Peyer's patch (tissue), 4 donors: ENCODE results near the gene JUNB.

Source experiments
- POLR2A ChIP-seq, 2 donors: fragments of 450-650 bp; IDR thresholded peaks; one replicate each; pipeline ENCODE4 v1.5.1; 2017; ENCODE audit warnings: antibody characterized with exemption in 2 of 2, mild to moderate bottlenecking in 2 of 2, moderate library complexity in 2 of 2
- TF ChIP-seq, protein P1 (sequence below), 6 experiments: fragments of 450-650 bp in 4 of 6; fragments of 200-600 bp in 2 of 6; sonication (generic) in 1 of 6; IDR thresholded peaks; one replicate each; pipeline ENCODE4 v1.5.1; 2017 to 2019; ENCODE audit warnings: antibody characterized with exemption in 6 of 6, mild to moderate bottlenecking in 3 of 6, moderate library complexity in 1 of 6

DNA sequence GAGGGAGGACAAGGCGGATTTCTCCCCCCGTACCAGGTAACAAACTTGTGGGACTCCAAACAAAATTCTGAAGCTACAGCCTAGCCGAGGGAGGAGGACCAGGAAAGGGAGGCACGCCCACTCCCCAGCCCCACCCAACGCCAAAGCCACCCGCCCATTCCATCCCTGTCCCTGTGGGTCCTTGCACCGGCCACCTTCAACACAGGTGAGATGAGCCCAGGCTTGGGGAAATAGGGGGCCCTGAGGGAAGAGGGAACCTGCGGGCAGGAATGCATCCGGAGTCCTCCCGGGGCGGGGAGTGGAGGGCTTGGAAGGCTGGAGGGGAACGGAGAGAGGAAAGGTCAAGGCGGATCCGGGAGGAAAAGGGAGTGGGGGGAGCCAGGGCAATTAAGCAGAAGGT lies 39.7 kb upstream of the JUNB start, which contains the start of gene BEST2:
- TF ChIP-seq, protein P1, sequence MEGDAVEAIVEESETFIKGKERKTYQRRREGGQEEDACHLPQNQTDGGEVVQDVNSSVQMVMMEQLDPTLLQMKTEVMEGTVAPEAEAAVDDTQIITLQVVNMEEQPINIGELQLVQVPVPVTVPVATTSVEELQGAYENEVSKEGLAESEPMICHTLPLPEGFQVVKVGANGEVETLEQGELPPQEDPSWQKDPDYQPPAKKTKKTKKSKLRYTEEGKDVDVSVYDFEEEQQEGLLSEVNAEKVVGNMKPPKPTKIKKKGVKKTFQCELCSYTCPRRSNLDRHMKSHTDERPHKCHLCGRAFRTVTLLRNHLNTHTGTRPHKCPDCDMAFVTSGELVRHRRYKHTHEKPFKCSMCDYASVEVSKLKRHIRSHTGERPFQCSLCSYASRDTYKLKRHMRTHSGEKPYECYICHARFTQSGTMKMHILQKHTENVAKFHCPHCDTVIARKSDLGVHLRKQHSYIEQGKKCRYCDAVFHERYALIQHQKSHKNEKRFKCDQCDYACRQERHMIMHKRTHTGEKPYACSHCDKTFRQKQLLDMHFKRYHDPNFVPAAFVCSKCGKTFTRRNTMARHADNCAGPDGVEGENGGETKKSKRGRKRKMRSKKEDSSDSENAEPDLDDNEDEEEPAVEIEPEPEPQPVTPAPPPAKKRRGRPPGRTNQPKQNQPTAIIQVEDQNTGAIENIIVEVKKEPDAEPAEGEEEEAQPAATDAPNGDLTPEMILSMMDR (IDR thresholded peaks at IDR 0.05), result no peak
- TF ChIP-seq POLR2A (IDR thresholded peaks at IDR 0.05), result no peak
